ENCODE results near the gene MAGEA3. TPM values are rescaled to one million over a fixed set of nuclear protein-coding genes. Genes with fewer than 3 reads are reported as not detected.
A peak's percentile ranks its signal among the peaks of the same experiment; 100 is the strongest.
"Not testable (repeated sequence)": the region's sequence is repeated elsewhere in the genome, so short reads cannot be mapped to it uniquely, and the experiment has no call there.

MAGEA3 gene
- total and polyA plus RNA-seq, 9 of the 15 experiments (the other 6 are each of a cell fraction or from before 2014, with no cell fraction given): 8.1 to 197 (median 144) TPM

DNA sequence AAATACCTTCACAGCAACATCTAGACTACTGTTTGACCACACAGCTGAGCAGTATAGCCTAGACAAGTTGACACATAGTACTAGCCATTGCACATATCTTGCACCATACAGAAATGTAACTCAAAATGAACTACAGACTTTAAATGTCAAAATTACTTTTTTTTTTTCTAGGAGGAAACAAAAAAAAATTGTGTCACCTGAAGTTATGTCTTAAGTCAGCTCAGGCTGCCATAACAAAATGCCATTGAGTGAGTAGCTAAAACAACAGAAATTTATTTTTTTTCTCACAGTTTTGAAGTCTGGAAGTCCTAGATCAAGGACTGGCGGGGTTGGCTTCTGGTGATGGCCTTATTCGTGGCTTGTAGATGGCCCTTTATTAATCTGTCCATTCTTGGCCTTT lies 10.6 kb downstream of the MAGEA3 start, which contains the start of gene CSAG2:
Gene CSAG2 (minus strand): TSS at position 101 of the 400 bp plus-strand sequence. CDS start 161 bp downstream, outside the sequence.
- H3K79me2 ChIP-seq (ENCODE audit: control insufficient read depth, insufficient read depth, low read length); ATAC-seq; H3K4me1 ChIP-seq (replicated peaks in 1 of 2; ENCODE audit: control insufficient read depth in 2 of 2, insufficient read depth in 2 of 2, low read length in 2 of 2); CTCF ChIA-PET (ENCODE audit: low intra/inter-chr PET ratio); FAIRE-seq; BruUV-seq (replicated peaks); H3K9me1 ChIP-seq (ENCODE audit: control insufficient read depth, insufficient read depth, low read length); H3K9ac ChIP-seq (ENCODE audit: insufficient read depth in 1 of 2, low read depth in 2 of 2, low read length in 2 of 2); H3K4me3 ChIP-seq; DNase-seq (ENCODE audit: extremely low read depth in 1 of 4, low spot score in 3 of 4); H3K27ac ChIP-seq (ENCODE audit: extremely low read depth, low read depth, low read length); POLR2A ChIA-PET; intact Hi-C loops (cut with micrococcal nuclease); H3K4me2 ChIP-seq (ENCODE audit: insufficient read depth, low read length); H3K36me3 ChIP-seq (ENCODE audit: control insufficient read depth, insufficient read depth, low read length); H2AFZ ChIP-seq (ENCODE audit: low read depth, low read length); H3K27me3 ChIP-seq (ENCODE audit: control insufficient read depth in 2 of 2, insufficient read depth in 2 of 2, low read length in 2 of 2); H4K20me1 ChIP-seq (replicated peaks; ENCODE audit: control insufficient read depth, insufficient read depth, low read length); H3K9me3 ChIP-seq (replicated peaks; ENCODE audit: control insufficient read depth, insufficient read depth, low read depth, low read length); in situ Hi-C loops (cut with MboI): not testable (repeated sequence)
- WGBS (ENCODE audit: insufficient coverage, low coverage, missing lambda C conversion rate): no CpG with 5 or more reads among the region's 2 CpGs

DNA sequence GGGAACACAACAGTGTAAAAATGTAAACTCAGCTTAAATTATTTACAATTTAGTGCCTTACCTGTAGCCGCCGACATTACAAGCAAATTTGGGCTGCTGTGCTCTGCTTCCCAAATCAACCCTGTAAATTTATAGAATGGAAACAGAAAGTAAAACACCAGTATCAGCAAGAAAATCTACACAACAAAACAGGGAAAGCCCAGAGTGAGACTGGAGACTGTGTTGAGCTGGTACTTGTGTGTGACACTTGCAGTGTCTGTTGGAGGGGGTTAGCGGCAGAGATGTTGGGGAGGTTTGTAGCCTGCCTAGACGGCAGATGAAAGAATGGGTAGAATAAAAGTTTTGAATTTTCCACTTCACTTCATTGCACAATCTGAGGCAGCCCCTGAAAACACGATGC lies 14.6 kb downstream of the MAGEA3 start:
- H3K9me1 ChIP-seq (ENCODE audit: control insufficient read depth, insufficient read depth, low read length); BruUV-seq (replicated peaks); H4K20me1 ChIP-seq (replicated peaks; ENCODE audit: control insufficient read depth, insufficient read depth, low read length); H3K9ac ChIP-seq (ENCODE audit: insufficient read depth in 1 of 2, low read depth in 2 of 2, low read length in 2 of 2); DNase-seq (ENCODE audit: extremely low read depth in 1 of 4, low spot score in 3 of 4); in situ Hi-C loops (cut with MboI); H2AFZ ChIP-seq (ENCODE audit: low read depth, low read length); CTCF ChIA-PET (ENCODE audit: low intra/inter-chr PET ratio); H3K27ac ChIP-seq (ENCODE audit: extremely low read depth, low read depth, low read length); H3K4me2 ChIP-seq (ENCODE audit: insufficient read depth, low read length); intact Hi-C loops (cut with micrococcal nuclease); H3K79me2 ChIP-seq (ENCODE audit: control insufficient read depth, insufficient read depth, low read length); FAIRE-seq; H3K27me3 ChIP-seq (ENCODE audit: control insufficient read depth in 2 of 2, insufficient read depth in 2 of 2, low read length in 2 of 2); H3K4me1 ChIP-seq (replicated peaks in 1 of 2; ENCODE audit: control insufficient read depth in 2 of 2, insufficient read depth in 2 of 2, low read length in 2 of 2); H3K36me3 ChIP-seq (ENCODE audit: control insufficient read depth, insufficient read depth, low read length); H3K9me3 ChIP-seq (replicated peaks; ENCODE audit: control insufficient read depth, insufficient read depth, low read depth, low read length); POLR2A ChIA-PET; H3K4me3 ChIP-seq: not testable (repeated sequence)
- no CpG with 5 or more reads among the region's 5 CpGs for WGBS (ENCODE audit: insufficient coverage, low coverage, missing lambda C conversion rate)
- peak; percentile 41; the same call in 2 of the 3 replicates for ATAC-seq

DNA sequence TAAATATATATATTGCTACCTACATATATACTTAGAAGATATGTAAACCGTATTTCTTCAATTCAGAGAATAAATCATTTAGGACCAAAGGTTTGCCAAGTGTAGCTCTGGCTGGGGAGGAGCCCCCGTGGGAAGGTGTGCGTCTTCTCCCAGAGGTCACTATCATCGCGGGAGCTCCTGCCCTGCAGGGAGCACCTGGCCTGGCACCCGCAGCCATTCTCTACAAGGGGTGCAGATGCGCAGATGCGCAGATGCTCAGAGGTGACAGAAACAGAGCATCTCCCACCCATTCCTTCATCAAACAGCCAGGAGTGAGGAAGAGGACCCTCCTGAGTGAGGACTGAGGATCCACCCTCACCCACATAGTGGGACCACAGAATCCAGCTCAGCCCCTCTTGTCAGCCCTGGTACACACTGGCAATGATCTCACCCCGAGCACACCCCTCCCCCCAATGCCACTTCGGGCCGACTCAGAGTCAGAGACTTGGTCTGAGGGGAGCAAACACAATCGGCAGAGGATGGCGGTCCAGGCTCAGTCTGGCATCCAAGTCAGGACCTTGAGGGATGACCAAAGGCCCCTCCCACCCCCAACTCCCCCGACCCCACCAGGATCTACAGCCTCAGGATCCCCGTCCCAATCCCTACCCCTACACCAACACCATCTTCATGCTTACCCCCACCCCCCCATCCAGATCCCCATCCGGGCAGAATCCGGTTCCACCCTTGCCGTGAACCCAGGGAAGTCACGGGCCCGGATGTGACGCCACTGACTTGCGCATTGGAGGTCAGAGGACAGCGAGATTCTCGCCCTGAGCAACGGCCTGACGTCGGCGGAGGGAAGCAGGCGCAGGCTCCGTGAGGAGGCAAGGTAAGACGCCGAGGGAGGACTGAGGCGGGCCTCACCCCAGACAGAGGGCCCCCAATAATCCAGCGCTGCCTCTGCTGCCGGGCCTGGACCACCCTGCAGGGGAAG lies 15.5 kb downstream of the MAGEA3 start, which contains the start of gene MAGEA2B:
Gene MAGEA2B (plus strand): TSS at position 814 of the 973 bp plus-strand sequence. CDS start 2,479 bp downstream, outside the sequence.
- H3K9me1 ChIP-seq (ENCODE audit: control insufficient read depth, insufficient read depth, low read length); H3K4me2 ChIP-seq (ENCODE audit: insufficient read depth, low read length); H3K4me3 ChIP-seq; H3K36me3 ChIP-seq (ENCODE audit: control insufficient read depth, insufficient read depth, low read length); POLR2A ChIA-PET; H3K27me3 ChIP-seq (ENCODE audit: control insufficient read depth in 2 of 2, insufficient read depth in 2 of 2, low read length in 2 of 2); in situ Hi-C loops (cut with MboI); H2AFZ ChIP-seq (ENCODE audit: low read depth, low read length); H4K20me1 ChIP-seq (replicated peaks; ENCODE audit: control insufficient read depth, insufficient read depth, low read length); DNase-seq (ENCODE audit: extremely low read depth in 1 of 4, low spot score in 3 of 4); intact Hi-C loops (cut with micrococcal nuclease); H3K9me3 ChIP-seq (replicated peaks; ENCODE audit: control insufficient read depth, insufficient read depth, low read depth, low read length); H3K27ac ChIP-seq (ENCODE audit: extremely low read depth, low read depth, low read length); CTCF ChIA-PET (ENCODE audit: low intra/inter-chr PET ratio); H3K9ac ChIP-seq (ENCODE audit: insufficient read depth in 1 of 2, low read depth in 2 of 2, low read length in 2 of 2); H3K4me1 ChIP-seq (replicated peaks in 1 of 2; ENCODE audit: control insufficient read depth in 2 of 2, insufficient read depth in 2 of 2, low read length in 2 of 2); H3K79me2 ChIP-seq (ENCODE audit: control insufficient read depth, insufficient read depth, low read length): not testable (repeated sequence)
- FAIRE-seq (peak; percentile 81), ATAC-seq (peak; percentile 90)
- BruUV-seq (replicated peaks): TSS peak; percentile 80
- no CpG with 5 or more reads among the region's 35 CpGs for WGBS (ENCODE audit: insufficient coverage, low coverage, missing lambda C conversion rate)

Data from K562 (cell line).